HEK293 (cell line): ENCODE results near the gene WDR70.
"Not testable (repeated sequence)": the region's sequence is repeated elsewhere in the genome, so short reads cannot be mapped to it uniquely, and the experiment has no call there.

Experiments
- CTCF ChIP-seq: fragments of 450-650 bp; formaldehyde crosslinking; IDR thresholded peaks from 2 replicates; pipeline ENCODE4 v1.5.1; 2016; ENCODE audit warnings: missing biosample characterization, missing genetic modification characterization
- HOXA7 ChIP-seq: sonication (generic); formaldehyde crosslinking; IDR thresholded peaks from 2 replicates; pipeline ENCODE4 v1.8.1; 2022; ENCODE audit warnings: missing genetic modification reagents, borderline replicate concordance
- KLF9 ChIP-seq: fragments of 450-650 bp; formaldehyde crosslinking; IDR thresholded peaks from 2 replicates; pipeline ENCODE4 v1.5.1; 2016; ENCODE audit warnings: missing biosample characterization, missing genetic modification characterization, low read depth
- YY1 ChIP-seq: fragments of 450-650 bp; formaldehyde crosslinking; IDR thresholded peaks from 2 replicates; pipeline ENCODE4 v1.5.1; 2018; ENCODE audit warnings: missing biosample characterization, missing genetic modification characterization
- ZBTB11 ChIP-seq: fragments of 450-650 bp; formaldehyde crosslinking; conservative IDR thresholded peaks from 2 replicates; pipeline ENCODE4 v1.5.1; 2016; ENCODE audit warnings: low read depth, missing biosample characterization, missing genetic modification characterization
- ZNF560 ChIP-seq: fragments of 450-650 bp; formaldehyde crosslinking; IDR thresholded peaks from 2 replicates; pipeline ENCODE4 v1.5.1; 2017; ENCODE audit warnings: missing biosample characterization, missing genetic modification characterization, borderline replicate concordance
- ZNF580 ChIP-seq: fragments of 450-650 bp; formaldehyde crosslinking; IDR thresholded peaks from 2 replicates; pipeline ENCODE4 v1.5.1; 2016; ENCODE audit warnings: missing biosample characterization, missing genetic modification characterization
- ZNF654 ChIP-seq: fragments of 450-650 bp; formaldehyde crosslinking; IDR thresholded peaks from 2 replicates; pipeline ENCODE4 v1.5.1; 2016; ENCODE audit warnings: low read depth, missing biosample characterization, missing genetic modification characterization

GRCh38 chr5:37672118-37672588 lies 293.0 kb downstream of the WDR70 start:
- TF ChIP-seq ZNF560 (tag by site-specific recombination); ZNF654 (tag by site-specific recombination); KLF9; HOXA7; CTCF (tag by site-specific recombination); ZNF580; YY1; ZBTB11: not testable (repeated sequence)
